Amniotic stem cell (primary cell): Measurements from ENCODE around the gene UROC1.
"Not testable (repeated sequence)": the region's sequence is repeated elsewhere in the genome, so short reads cannot be mapped to it uniquely, and the experiment has no call there.

Experiments
- DNase-seq: peaks from one replicate; lab custom pipeline; 2025; lab: John Stamatoyannopoulos, UW

Gene UROC1

DNA sequence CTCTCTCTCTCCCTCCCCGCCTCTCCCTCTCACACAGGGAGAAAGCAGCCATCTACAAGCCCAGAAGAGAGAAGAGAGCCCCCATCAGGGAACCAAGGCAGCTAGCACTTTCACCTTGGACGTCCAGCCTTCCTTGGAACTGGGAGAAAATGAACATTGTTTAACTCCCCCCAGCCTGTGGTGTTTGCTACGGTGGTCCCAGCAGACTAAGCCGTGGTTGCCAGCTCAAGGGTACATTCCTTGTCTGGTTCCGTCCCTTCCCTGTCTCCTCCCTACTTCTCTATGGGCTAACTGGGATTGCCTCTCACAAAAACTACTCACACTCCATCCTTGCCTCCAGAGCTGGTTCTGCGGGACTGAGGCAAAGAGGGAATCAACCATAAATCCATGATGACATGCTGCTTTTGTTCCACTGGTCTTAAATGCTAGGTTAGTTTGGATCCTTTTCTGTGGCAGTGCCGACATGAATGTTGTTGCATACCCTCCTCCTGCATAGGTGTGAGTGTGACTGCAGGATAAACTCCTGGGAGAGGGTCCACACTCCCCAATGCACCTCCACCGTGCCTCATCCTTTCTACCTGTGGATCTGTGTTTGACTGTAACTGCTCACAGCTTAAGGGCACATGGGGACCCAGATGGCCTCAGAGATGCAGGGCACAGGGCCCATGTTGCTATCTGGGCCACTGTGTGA lies 29.1 kb upstream of the UROC1 start:
- no peak for DNase-seq

DNA sequence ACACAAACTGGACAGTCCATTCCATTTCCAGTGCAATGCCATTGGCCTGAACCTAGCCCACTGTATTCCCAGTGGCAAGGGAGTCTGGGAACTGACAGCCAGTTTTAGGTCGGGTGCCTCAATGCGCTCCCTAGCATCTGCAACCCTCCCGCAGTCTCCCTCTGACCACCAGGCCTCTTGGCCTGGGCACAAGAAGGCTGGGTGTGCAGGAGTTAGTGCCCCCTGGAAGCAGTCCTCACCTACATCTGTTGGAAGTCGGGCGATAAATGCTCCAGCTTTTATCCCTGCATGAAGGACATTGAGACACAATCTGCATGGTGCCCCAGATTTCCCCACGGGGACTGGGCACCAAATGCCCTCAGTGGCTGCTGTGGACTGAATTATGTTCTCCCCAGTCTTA lies 28.4 kb upstream of the UROC1 start:
- DNase-seq, result no peak

DNA sequence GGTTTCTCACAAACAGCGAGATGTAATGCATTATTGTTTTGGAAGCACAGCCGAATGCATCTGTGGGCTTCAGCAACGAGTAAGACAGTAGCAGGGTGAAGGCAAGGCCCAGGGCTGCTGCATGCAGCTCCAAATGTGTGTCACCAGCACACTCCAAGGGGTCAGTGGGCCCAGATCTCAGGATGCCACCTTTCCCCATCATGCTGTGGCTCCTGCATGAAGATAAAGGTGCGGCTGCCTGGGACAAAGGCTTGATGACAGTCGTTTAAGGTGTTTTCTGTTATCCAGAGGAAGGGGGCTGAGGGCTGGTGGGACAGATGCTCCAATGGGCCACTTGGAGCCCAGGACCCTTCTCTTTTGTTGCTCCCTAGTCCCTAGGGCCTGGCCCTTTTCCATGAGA lies 28.0 kb upstream of the UROC1 start:
- DNase-seq, result no peak

DNA sequence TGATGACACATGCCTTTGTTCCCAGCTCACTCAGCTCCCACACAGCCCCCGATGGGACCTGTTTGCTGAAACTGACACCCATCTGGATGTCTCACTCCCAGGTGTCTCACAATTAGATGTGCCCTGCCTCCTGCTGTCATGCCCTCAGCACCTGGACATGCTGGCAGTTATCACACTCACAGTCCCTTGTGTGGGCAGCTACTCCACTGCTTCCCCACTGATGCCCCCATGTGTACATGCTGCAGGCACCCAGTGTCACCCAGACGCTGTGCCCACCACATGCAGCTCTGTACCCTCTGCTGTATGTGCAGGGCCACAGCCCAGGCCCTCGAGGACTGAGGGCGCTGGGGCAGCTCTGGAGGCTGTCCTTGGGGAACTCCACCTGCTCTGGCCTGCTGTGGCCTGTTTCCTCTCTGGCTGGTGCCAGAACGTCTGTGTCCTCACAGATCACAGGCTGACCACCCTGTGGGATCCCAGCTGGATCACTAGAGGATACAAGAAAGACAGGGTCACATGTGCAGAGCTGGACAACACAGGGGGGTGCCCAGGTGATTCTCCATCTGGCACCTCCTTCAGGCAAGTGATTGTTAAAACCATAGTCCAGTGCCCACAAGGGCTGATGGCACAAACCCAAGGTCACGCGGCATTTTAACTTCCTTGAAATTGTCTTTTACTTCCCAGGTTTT lies 27.2 kb upstream of the UROC1 start:
- DNase-seq, result no peak

DNA sequence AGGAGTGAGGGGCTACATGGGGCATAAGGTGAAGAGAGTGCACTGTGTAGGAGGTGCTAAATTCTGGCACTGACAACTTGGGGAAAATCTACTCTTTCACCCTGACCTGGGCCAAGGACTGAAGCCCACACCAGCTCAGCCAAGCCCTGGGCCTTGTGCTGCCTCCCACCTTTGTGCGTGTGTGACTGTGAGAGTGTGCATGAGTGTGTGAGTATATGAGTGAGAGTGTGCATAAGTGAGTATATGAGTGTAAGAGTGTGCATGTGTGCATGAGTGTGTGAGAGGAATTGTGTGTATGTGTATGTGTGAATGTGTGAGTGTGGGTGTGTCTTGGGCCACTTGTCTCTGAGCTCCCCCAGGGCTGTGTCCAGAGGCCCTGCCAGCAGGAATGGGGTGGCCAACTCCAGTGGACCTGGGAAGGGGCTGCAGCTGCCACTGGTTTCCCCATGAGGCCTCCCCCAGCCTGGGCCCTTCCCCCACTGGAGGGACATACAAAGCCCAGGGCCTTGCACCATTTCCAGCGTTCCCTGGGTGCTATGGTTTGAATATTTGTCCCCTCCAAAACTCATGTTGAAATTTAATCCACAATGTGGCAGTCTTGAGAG lies 26.0 kb upstream of the UROC1 start:
- no peak for DNase-seq

DNA sequence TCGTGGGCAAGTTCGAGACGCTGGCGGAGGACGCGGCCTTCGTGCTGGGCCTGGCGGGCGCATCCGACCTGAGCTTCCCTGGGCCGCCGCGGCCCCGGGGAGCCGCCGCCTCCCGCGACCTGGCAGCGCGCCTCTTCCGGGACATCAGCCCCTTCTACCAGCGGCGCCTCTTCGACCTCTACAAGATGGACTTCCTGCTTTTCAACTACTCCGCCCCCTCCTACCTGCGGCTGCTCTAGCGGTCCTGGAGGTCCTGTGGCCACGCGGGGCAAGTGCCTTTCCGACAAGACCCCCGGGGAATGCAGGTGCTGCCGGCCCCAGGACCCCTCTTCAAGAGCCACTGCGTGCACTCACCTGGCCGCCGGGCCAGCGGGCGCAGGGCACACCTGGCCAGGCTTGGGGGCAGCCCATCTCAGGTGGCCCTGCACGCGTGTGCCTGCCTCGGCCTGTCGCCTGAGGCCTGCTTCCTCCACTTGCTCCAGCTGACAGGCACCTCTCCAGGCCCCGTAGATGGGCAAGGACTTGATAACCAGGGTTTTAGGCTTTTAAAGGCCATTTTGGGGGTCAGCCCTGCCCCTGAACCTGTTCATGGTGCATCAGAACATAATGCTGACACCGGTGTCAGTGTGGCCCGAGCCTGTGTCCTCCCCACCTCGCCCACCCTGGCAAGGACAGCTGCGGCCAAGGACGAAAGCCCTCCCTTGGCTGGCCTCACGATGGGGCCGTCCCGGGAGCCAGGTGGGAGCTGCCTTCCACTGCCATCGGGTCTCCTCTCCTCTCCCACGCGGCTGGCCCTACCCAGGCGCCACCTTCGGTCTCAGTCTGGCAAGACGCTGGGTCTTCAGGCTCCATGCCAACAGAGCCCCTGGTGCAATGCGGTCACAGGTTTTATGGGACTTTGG lies 25.0 kb upstream of the UROC1 start:
- DNase-seq, result no peak

DNA sequence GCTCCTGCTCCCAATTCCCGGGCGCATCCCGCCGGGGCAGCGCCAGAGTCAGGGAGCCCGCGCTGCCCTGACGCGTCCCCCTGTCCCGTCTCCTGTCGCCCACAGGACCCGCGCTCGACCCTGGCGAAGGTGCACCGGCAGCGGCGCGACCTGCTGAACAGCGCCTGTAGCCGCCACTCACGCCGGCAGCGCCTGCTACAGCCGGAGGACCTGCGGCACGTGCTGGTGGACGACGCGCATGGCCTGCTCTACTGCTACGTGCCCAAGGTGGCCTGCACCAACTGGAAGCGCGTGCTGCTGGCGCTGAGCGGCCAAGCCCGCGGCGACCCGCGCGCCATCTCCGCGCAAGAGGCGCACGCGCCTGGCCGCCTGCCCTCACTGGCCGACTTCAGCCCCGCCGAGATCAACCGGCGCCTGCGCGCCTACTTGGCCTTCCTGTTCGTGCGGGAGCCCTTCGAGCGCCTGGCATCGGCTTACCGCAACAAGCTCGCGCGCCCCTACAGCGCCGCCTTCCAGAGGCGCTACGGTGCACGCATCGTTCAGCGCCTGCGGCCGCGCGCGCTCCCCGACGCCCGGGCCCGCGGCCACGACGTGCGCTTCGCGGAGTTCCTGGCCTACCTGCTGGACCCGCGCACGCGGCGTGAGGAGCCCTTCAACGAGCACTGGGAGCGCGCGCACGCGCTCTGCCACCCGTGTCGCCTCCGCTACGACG lies 24.2 kb upstream of the UROC1 start:
- DNase-seq, result no peak

DNA sequence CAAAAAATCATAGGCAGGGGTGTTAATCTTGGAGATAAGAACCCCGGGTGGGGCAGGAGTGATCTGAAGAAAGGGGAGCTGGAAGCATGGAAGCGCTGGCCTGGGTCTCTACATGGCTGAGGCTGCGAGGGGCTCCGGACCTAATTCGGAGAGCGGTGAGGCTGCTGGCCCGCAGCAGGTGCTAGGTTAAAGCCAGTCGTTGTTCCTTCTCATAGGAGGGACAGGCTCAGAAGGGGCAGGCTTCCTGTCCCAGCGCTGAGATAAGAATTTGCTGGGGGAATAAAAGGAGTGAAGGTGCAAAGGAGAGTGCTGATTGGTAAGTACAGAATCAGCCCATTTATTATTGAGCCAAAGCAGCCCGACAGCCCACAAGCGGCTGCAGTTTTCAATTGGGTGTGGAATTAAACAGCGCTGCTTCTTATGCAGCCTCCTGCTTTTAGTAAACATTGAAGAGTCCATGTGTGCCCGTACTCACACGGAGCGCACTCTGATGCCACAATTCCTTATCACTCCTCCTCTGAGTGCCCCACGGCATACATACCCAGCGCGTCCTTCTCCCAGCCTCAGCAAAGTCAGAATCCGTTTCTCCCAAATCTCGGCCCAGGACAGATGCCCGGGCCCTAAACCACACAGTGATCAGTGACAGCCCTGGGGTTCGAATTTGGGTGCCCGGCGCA lies 23.5 kb upstream of the UROC1 start:
- DNase-seq, result no peak

DNA sequence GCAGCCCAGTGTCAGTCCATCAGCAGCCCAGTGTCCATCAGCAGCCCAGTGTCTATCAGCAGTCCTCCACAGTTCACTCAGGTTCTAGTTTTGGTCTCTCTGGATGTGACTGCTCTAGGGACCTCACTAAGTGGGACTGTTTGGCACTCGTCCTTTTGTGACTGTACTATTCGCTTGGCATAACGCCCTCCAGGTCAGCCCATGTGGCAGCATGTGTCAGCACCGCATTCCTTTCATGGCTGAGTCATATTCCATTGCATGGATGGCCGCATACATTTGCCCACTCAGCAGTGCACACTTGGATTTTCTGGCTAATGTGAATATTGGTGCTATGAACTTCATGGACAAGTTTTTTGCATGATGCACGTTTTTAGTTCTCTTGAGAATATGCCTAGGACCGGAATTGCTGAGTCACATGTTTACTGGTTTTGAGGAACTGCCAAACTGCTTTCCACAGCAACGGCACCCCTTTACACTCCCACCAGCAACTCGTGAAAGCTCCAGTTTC lies 22.8 kb upstream of the UROC1 start:
- DNase-seq, result peak; percentile 85

DNA sequence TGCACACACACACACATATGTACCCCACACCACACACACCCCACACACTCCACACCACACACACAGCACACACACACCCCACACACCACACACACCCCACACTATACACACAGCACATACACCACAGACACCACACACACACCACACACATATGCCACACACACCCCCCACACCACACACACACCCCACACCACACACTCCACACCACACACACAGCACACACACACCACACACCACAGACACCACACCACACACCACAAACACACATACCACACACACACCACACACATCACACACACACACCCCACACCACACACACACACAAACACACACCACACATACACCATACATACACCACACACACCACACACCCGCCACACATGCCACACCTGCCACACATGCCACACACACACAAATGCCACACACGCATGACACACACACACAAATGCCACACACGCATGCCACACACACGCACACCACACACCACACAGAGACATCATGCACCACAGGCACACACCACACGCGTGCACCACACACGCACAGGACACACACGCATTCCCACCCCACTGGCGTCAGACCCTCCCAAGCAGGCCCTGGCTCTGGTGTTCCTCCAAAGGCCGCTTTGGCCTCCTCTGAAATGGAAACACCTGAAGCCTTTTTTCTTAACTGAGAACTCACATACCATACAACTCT lies 22.1 kb upstream of the UROC1 start:
- no peak for DNase-seq

DNA sequence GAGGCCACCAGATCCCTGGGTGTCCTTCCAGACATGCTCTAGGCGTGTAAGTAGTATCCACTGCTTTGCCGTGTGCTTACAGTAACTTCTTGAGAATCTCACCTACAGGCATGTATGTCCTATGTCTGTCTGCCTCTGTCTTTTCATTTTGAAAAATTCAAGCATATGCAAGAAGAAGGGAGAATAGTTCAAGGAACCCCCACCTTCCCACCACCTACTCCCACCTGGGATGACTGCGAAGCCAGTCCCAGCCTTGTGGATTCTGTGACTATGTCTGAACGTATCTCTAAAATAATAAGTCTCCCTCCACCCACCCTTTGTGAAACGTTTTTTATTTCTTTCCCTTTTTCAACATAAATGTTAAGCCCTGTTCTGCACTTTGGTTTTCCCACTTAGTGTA lies 21.4 kb upstream of the UROC1 start:
- no peak for DNase-seq

DNA sequence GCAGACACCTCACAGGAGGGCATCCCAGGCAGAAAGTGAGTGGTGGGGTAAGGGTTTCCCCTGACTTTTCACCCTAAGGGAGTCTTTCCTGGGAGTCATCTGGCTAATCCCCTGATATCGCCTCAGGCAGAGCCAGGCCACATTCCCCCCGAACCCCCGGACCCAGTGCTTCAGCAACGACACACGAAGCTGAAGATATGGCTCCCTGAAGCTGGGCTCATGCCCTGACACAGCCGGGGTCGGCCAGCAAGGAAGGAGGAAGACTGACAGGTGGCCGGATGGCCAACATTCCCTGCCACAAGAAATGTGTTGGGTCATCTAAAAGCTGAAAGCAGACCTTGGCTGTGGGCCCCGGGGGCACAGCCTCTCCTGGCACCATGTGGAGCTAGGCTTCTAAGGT lies 20.7 kb upstream of the UROC1 start:
- DNase-seq, result no peak

DNA sequence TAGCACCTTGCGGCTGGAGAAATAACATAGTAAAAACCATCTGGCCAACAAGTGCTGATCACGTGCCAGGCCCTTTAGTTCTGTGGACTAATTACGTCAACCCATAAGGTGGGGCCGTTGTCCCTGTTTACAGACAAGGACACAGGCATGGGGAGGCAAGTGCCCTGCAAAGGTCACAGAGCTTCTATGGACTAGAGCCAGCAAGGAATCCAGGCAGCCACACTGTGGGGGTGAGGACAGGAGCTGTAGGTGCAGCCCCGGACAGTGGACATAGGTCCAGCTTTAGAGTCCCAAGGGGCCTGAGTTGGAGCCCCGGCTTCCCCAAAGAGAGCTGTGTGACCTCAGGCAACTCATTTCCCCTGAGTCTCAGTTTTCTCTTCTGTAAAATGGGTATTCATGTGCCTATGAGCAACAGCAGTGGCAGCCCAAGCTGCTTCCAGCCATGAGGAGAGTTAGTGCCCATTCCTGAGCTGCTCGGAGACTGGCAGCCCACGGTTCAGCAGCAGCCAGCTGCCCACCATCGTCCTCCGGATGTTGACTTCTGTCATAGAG lies 20.2 kb upstream of the UROC1 start:
- no peak for DNase-seq

DNA sequence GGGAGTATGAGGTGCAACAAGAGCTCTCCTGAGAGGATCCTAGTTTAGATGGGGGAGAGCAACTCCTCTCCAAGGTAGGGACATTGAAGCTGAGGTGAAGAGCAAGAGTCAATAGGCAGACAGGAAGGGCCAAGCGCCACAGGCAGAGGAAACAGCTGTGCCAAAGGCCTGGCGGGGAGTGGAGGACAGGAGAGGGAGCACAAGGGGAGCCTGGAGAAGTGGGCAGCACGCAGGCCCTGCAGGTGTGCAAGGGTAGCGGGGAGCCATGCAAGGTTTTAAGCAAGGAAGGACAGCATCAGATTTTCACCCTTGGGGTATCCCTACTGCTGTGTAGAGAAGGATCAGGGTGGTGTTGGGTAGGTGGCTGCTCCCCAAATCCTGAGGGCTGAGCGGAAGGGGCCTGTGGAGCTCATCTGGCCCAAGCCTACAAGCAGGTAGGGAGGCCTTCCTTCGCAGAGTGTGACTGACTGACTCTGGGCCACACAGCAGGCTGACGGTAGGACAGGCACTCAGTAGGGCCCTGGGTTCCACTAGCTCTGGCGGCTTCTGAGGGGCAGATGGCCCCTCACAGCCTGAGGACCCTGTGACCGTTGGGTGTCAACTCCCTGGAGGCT lies 19.6 kb upstream of the UROC1 start:
- DNase-seq, result no peak

DNA sequence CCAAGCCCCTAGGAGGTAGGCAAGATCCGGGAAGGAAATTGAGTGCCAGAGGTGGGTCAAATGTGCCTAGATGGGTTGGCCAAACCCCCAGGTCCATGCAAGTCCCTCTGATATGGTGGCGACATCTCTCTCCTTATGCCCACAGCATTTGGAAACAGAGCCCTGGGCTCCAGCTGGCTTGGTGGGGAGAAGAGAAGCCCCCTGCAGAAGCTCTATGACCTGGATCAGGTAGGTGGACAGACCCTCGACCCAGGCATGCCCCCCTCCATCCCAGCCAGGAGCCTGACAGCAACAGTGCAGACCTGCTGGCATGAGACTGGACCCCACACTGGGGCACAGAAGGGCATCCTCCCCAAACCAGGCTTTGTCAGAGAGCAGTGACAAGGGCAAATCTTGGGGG lies 18.6 kb upstream of the UROC1 start:
- DNase-seq, result no peak

DNA sequence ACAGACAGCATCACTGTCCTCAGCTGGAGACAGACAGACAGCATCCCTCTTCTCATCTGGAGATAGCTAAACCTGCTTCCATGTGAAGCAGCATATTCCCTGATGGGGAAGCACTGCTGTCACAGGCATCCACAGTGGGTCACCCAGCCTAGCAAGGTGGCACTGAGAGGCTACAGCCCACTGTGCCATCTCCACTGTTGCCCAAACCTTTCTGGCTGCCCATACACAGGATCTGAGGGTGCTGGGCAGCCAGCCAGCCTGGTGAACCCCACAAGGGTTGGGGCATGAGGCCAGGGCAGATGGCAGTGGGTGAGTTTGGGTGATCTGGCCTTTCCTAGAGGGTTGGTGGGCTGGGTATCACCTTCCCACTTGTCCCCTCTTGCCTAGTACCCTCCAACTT lies 18.1 kb upstream of the UROC1 start:
- no peak for DNase-seq

DNA sequence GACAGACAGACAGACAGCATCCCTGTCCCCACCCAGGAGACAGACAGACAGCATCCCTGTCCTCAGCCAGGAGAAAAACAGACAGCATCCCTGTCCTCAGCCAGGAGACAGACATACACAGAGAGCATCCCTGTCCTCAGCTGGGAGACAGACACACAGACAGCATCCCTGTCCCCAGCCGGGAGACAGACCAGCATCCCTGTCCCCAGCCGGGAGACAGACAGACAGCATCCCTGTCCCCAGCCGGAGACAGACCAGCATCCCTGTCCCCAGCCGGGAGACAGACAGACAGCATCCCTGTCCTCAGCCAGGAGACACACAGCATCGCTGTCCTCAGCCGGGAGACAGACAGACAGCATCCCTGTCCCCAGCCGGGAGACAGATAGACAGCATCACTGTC lies 17.1 kb upstream of the UROC1 start:
- not testable (repeated sequence) for DNase-seq

DNA sequence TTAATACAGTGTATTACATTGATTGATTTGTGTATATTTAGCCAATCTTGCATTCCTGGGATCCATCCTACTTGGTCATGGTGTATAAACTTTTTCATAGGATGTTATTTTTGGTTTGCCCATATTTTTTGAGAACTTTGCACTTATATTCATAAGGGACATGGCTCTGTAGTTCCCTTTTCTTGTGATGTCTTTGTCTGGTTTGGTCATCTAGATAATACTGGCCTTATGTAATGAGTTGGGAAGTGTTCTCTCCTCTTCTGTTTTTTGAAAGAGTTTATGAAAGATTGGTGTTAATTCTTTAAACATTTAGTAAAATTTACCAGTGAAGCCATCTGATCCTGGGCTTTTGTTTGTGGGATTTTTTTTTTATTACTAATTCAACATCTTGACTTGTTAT lies 15.9 kb upstream of the UROC1 start:
- DNase-seq, result no peak

DNA sequence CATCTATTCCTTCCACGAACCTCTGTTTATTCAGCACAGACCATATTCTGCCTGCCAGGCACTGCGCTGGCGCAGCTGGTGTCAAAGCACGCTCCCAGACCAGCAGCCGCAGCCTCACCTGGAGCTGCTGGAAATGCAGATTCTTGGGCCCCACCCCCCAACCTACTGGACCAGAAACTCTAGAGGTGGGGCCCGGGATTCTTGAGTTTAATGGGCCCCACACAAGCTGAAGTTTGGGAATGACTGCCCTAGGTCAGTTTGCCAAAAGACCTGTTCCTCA lies 13.4 kb upstream of the UROC1 start:
- DNase-seq, result no peak
